Neural cell (in vitro differentiated cells): ENCODE measurements around the gene ANO9.

Experiments
- CTCF ChIP-seq: fragments of 450-650 bp; IDR thresholded peaks from 2 replicates; pipeline ENCODE4 v1.5.1; 2014; ENCODE audit warnings: antibody characterized with exemption, mild to moderate bottlenecking, moderate library complexity; ENCODE audit not compliant: poor library complexity, severe bottlenecking
- EP300 ChIP-seq: fragments of 450-650 bp; conservative IDR thresholded peaks from 2 replicates; pipeline ENCODE4 v1.6.1; 2014; ENCODE audit warnings: antibody characterized with exemption, mild to moderate bottlenecking, moderate library complexity; ENCODE audit not compliant: poor library complexity, severe bottlenecking
- POLR2AphosphoS5 ChIP-seq: IDR thresholded peaks from 2 replicates; pipeline ENCODE4 v1.6.1; 2012

- TF ChIP-seq CTCF = no peak
- TF ChIP-seq POLR2AphosphoS5 = no peak
- no peak for TF ChIP-seq EP300
Measured at GRCh38 chr11:457111-457760, 15.4 kb upstream of the ANO9 start.
